Immature natural killer cell (primary cell): ENCODE results near the gene NETO1. TPM values are rescaled to one million over a fixed set of nuclear protein-coding genes. Genes with fewer than 3 reads are reported as not detected.

Experiments used
- DNase-seq, 3 donors: peaks; one replicate each; pipeline ENCODE4 v3.0.0; 2022; ENCODE audit warnings: mixed read lengths in 1 of 3
- H3K27ac Mint-ChIP-seq, 6 donors: one replicate each; pipeline ENCODE4 v1.8.0; 2020; ENCODE audit warnings: mixed read lengths in 6 of 6, mild to moderate bottlenecking in 5 of 6, inconsistent platforms in 4 of 6, moderate library complexity in 3 of 6
- H3K27me3 Mint-ChIP-seq, 3 donors: one replicate each; pipeline ENCODE4 v1.8.0; 2020 to 2021; ENCODE audit warnings: low read depth in 3 of 3, mild to moderate bottlenecking in 3 of 3, mixed read lengths in 3 of 3, moderate library complexity in 3 of 3, inconsistent platforms in 1 of 3
- H3K36me3 Mint-ChIP-seq, 3 donors: one replicate each; pipeline ENCODE4 v1.8.0; 2020; ENCODE audit warnings: mixed read lengths in 3 of 3, inconsistent platforms in 2 of 3, mild to moderate bottlenecking in 2 of 3
- H3K4me1 Mint-ChIP-seq, 2 donors: one replicate each; pipeline ENCODE4 v1.8.0; 2020; ENCODE audit warnings: inconsistent platforms in 2 of 2, mild to moderate bottlenecking in 2 of 2, mixed read lengths in 2 of 2, moderate library complexity in 1 of 2
- H3K4me3 Mint-ChIP-seq, 5 donors: one replicate each; pipeline ENCODE4 v1.8.0; 2020; ENCODE audit warnings: mild to moderate bottlenecking in 5 of 5, mixed read lengths in 5 of 5, inconsistent platforms in 3 of 5, moderate library complexity in 3 of 5
- H3K9me3 Mint-ChIP-seq, 6 donors: one replicate each; pipeline ENCODE4 v1.8.0; 2020; ENCODE audit warnings: mild to moderate bottlenecking in 6 of 6, mixed read lengths in 6 of 6, inconsistent platforms in 4 of 6, moderate library complexity in 3 of 6
- polyA plus RNA-seq, 3 donors: library from polyadenylated mRNA; unstranded; fragments of 300-500 nt; fragmentation: Illumina TruSeq; gene quantifications; one replicate each; pipeline ENCODE4 v1.2.3, GENCODE V29; 2021

The NETO1 gene
- polyA plus RNA-seq, 3 donors from 2014 or later: not detected

DNA sequence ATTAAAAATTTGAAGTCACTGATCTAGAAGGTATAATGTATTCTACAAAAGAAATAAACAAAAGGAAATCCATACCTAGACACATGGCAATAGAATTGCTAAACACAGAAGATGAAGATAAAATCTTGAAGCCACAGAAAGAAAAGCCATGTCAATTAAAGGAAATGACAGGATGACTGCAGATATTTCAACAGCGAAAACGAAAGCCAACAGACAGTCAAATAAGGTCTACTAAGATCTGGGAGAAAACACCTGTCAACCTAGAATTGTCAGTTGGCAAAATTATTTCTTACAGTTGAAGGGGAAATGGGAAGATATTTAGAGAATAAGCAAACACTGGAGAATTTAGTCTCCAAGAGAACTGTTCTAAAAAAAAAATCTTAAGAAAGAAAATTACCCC, 39.2 kb downstream of the NETO1 start:
- H3K9me3 Mint-ChIP-seq: peaks cover 5 to 35% (median 17%) of the 10 kb centered on the region in 6 donors
- H3K27ac Mint-ChIP-seq: no peak overlapping the region
- H3K4me3 Mint-ChIP-seq: no peak overlapping the region

DNA sequence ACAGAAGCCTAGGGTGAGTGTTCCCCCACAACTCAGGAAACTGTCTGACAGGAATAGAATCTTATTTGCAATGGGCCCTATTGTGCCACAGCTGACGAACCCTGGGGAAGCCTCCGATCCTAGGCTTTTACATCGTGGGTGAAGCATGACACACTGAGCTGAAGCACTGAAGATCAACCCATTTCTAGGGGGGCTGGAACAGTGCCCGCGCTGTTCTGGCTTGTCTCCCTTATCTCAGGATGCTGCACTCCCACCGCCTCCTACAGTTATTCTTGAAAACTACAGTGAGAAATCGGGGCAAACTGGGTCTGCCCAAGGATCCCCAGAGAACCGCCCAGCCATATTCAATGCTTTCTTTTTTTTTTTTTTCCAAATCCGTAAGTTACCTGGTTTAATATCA, 41.1 kb downstream of the NETO1 start:
- H3K4me3 Mint-ChIP-seq: no peak overlapping the region
- DNase-seq: no peak
- H3K27me3 Mint-ChIP-seq: peaks cover 0 to 2% (median 0%) of the 10 kb centered on the region in 3 donors
- H3K36me3 Mint-ChIP-seq: peaks cover 0 to 5% (median 0%) of the 10 kb centered on the region in 3 donors
- H3K9me3 Mint-ChIP-seq: peaks cover 6 to 43% (median 16%) of the 10 kb centered on the region in 6 donors
- H3K27ac Mint-ChIP-seq: no peak overlapping the region
- no peaks in the 10 kb centered on the region for H3K4me1 Mint-ChIP-seq

More for the DNA sequence above, 39.2 kb downstream of the NETO1 start:
- no peak for DNase-seq
- peaks cover 0 to 5% (median 0%) of the 10 kb centered on the region in 3 donors for H3K36me3 Mint-ChIP-seq
- peaks cover 0 to 2% (median 0%) of the 10 kb centered on the region in 3 donors for H3K27me3 Mint-ChIP-seq
- no peaks in the 10 kb centered on the region for H3K4me1 Mint-ChIP-seq

DNA sequence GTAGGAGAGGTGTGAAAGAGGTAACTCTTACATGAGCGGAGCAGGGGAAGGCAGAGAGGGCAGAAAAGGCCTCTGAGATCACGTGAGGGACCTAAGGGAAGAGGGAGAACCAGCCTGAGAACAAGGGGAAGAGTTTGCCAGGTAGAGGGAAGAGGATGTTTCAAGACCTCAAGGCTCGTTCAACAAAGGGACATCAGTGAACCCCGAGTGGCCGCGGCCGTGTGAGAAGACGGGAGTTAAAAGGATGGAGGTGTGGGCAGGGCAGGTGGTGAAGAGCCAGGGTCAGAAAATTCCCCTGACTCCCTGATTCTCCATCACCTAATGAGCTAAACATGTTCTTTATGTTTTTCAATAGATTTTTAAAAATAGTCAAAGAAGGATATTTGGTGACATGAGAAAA, 44.4 kb downstream of the NETO1 start:
- no peak for DNase-seq
- peaks cover 0 to 2% (median 0%) of the 10 kb centered on the region in 3 donors for H3K27me3 Mint-ChIP-seq
- H3K27ac Mint-ChIP-seq: no peak overlapping the region
- no peak overlapping the region for H3K4me3 Mint-ChIP-seq
- no peaks in the 10 kb centered on the region for H3K4me1 Mint-ChIP-seq
- H3K36me3 Mint-ChIP-seq: no peaks in the 10 kb centered on the region
- peaks cover 7 to 30% (median 10%) of the 10 kb centered on the region in 6 donors for H3K9me3 Mint-ChIP-seq

DNA sequence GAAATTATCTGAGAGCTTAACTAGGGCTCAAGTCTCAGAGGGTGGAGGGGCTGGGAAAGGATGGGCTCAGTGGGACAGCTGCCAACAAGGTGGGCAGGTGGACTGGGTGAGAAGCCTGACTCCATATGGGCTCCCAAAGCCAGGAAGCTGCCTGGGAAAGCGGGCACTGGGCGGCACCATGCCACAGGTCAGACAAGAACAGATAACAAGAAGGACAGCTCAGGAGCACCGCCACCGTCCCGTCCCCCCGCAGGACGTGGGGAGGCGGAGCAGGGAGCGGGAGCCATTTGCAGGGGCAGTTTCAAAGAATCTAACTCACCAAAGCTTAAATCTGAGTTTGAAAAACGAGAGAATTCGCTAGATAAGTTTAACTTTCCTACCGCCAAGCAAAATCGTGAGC, 45.6 kb downstream of the NETO1 start:
- Mint-ChIP-seq H3K27me3 (peaks cover 0 to 2% (median 0%) of the 10 kb centered on the region in 3 donors), H3K4me3 (no peak overlapping the region), H3K4me1 (no peaks in the 10 kb centered on the region), H3K9me3 (peaks cover 7 to 39% (median 10%) of the 10 kb centered on the region in 6 donors), H3K27ac (no peak overlapping the region), H3K36me3 (no peaks in the 10 kb centered on the region)
- DNase-seq: no peak

DNA sequence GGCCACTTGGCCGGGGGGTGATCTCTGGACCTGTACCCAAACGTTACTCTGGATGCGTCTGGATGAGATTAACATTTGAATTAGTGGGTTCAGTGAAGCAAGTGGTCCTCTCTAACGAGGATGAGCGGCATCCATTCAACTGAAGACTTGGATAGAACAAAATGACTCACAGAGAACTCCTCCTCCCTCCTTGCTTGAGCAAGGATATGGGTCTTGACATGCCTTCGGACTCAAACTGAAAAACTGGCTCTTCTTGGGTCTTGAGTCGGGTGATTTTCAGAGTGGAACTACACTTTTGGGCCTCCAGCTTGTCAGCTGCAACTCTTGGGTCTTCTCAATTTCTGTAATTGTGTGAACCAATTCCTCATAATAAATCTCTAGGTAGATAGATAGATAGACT, 47.2 kb downstream of the NETO1 start:
- H3K27me3 Mint-ChIP-seq: peaks cover 0 to 1% (median 0%) of the 10 kb centered on the region in 3 donors
- no peak overlapping the region for H3K4me3 Mint-ChIP-seq
- H3K4me1 Mint-ChIP-seq: no peaks in the 10 kb centered on the region
- no peaks in the 10 kb centered on the region for H3K36me3 Mint-ChIP-seq
- peaks cover 5 to 39% (median 12%) of the 10 kb centered on the region in 6 donors for H3K9me3 Mint-ChIP-seq
- DNase-seq: no peak
- no peak overlapping the region for H3K27ac Mint-ChIP-seq

DNA sequence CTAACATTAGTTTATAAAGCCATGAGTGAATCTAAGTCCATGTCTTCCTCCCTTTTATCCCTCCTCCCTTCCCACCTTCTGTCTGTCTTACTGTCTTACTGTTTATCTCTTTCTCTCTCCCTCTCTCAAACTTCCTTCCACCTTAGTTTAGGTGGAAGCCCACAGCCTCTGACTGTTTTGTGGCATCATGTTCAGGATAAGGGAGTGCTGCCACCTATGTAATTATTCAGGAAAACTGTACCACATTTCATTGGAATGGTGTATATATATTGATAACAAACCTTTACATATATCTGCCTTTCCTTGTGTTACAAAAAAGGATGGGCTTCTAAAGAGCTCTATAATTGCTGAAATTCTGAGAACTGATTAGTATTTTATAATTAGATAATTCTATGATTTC, 48.7 kb downstream of the NETO1 start:
- no peak overlapping the region for H3K4me3 Mint-ChIP-seq
- H3K36me3 Mint-ChIP-seq: no peaks in the 10 kb centered on the region
- H3K4me1 Mint-ChIP-seq: no peaks in the 10 kb centered on the region
- H3K27ac Mint-ChIP-seq: no peak overlapping the region
- no peak for DNase-seq
- peaks cover 0 to 1% (median 0%) of the 10 kb centered on the region in 3 donors for H3K27me3 Mint-ChIP-seq
- peaks cover 6 to 41% (median 13%) of the 10 kb centered on the region in 6 donors for H3K9me3 Mint-ChIP-seq

DNA sequence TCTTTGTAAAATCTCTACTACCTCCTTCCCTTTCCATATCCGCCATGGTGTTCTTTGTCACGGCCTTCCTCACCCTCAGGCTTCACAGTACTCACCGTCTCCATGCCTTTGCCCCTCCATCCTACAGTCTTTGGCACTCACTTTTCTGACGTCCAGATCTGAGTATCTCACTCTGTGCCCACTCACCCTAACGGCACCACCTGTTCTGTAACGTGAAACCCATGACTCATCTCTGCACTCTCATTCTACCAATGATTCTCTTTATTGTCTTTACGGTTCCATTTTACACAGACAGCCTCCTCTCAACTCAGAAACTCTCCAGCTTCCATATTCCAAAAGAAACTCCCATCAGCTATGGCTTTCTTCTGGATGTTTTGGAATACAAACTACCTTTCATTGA, 56.7 kb downstream of the NETO1 start:
- no peaks in the 10 kb centered on the region for H3K4me1 Mint-ChIP-seq
- H3K27me3 Mint-ChIP-seq: peaks cover 0 to 4% (median 0%) of the 10 kb centered on the region in 3 donors
- no peak overlapping the region for H3K4me3 Mint-ChIP-seq
- no peak for DNase-seq
- H3K27ac Mint-ChIP-seq: no peak overlapping the region
- no peaks in the 10 kb centered on the region for H3K36me3 Mint-ChIP-seq
- H3K9me3 Mint-ChIP-seq: peaks cover 0 to 47% (median 17%) of the 10 kb centered on the region in 6 donors

DNA sequence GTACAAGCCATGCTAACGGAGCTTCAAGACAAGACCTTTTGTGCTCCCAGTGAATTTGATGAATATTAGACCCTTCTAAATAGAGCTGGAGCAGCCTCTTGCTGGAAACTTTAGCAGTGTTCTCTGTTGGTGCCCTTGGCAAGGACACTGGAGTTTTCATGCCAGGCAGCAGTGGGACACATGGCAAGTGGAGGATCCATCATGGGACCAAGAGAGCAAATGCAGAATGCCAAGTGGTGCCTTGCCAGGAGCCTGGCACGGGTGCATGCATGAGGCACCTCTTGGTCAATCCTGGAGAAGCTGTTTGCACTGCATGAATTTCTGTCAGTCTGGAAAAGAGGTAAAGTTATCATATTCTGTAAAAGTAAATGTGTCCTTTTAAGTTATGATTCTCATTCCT, 59.1 kb downstream of the NETO1 start:
- H3K27ac Mint-ChIP-seq: no peak overlapping the region
- no peaks in the 10 kb centered on the region for H3K4me1 Mint-ChIP-seq
- no peak overlapping the region for H3K4me3 Mint-ChIP-seq
- DNase-seq: no peak
- no peaks in the 10 kb centered on the region for H3K36me3 Mint-ChIP-seq
- peaks cover 2 to 46% (median 12%) of the 10 kb centered on the region in 6 donors for H3K9me3 Mint-ChIP-seq
- peaks cover 0 to 4% (median 2%) of the 10 kb centered on the region in 3 donors for H3K27me3 Mint-ChIP-seq

DNA sequence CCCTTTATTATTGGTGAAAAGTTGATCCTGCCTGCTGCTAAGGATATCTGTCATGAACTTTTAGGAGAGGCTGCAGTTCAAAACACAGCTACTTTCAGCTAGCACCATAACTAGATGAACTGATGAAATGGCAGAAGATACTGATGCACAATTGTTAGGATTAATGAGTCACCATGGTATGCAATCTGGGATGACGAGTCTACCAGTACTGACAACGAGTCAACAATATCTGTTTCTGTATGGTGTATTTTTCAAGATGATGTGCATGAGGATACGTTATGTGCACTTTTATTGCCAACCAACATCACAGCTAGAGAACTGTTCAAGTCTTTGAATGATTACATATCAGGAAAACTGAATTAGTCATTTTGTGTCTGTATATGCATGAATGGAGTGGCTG, 68.7 kb downstream of the NETO1 start:
- H3K4me3 Mint-ChIP-seq: no peak overlapping the region
- no peak for DNase-seq
- no peaks in the 10 kb centered on the region for H3K4me1 Mint-ChIP-seq
- H3K36me3 Mint-ChIP-seq: no peaks in the 10 kb centered on the region
- H3K9me3 Mint-ChIP-seq: peaks cover 6 to 57% (median 9%) of the 10 kb centered on the region in 6 donors
- H3K27me3 Mint-ChIP-seq: no peaks in the 10 kb centered on the region
- H3K27ac Mint-ChIP-seq: no peak overlapping the region

DNA sequence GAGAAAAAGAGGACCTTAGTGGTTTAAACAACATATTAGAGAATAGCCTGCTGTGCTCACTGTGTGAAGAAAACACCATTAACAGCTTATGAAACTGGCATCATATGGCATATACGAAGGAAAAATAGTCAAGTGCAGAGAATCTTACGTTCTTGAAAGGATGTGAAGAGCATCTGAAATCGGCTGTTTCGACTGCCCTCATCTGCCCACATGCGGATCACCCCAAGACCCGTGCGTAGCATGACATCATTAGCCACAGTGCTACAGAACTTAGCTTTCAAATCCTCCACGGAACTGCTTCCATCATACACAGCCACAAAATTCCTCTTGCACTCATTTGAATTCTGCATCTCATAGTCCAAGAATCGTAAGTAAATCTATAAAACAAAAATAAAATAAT, 84.3 kb downstream of the NETO1 start:
- H3K27me3 Mint-ChIP-seq: peaks cover 0 to 2% (median 0%) of the 10 kb centered on the region in 3 donors
- no peaks in the 10 kb centered on the region for H3K4me1 Mint-ChIP-seq
- H3K27ac Mint-ChIP-seq: no peak overlapping the region
- no peak overlapping the region for H3K4me3 Mint-ChIP-seq
- peaks cover 0 to 19% (median 3%) of the 10 kb centered on the region in 6 donors for H3K9me3 Mint-ChIP-seq
- no peak for DNase-seq
- no peaks in the 10 kb centered on the region for H3K36me3 Mint-ChIP-seq

DNA sequence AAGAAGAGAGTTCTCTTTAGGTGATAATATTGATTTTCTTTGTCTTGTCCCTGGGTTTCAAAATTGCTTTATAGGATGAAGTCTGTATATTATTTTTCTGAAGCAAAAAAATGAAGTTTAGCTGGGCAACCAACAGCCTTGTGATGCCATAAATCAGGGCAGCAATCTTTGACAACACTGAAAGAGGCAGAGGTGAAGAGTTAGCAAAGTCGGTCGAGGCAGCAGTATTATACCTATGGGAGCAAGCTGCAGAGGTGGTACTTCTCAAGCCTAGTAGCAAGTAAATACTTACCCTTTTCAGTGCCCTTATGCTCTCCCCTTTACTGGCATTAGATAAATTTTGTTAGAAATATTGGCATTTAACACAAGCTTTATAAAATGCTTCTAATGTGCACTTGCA, 92.9 kb downstream of the NETO1 start:
- no peak overlapping the region for H3K4me3 Mint-ChIP-seq
- no peaks in the 10 kb centered on the region for H3K4me1 Mint-ChIP-seq

DNA sequence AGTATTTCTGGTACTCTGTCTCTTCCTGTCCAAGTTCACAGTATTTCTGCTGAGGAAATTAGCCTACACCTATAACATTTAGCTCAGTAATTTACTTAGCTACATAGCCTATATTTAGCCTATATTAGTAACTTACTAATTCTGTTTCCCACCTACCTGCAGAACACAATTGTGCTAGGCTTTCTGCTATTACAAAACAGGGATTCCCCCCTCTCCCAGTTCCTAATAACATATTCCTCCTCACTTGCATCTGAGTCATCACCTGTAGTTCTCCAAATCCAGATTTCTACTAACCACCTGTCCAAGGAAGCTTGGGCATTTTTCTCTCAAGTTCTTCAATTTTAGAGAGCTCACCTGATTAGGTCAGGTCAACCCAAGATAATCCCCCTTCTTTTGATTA, 94.9 kb downstream of the NETO1 start:
- H3K27me3 Mint-ChIP-seq: no peaks in the 10 kb centered on the region
- H3K36me3 Mint-ChIP-seq: no peaks in the 10 kb centered on the region
- no peak overlapping the region for H3K27ac Mint-ChIP-seq
- no peaks in the 10 kb centered on the region for H3K4me1 Mint-ChIP-seq
- no peak overlapping the region for H3K4me3 Mint-ChIP-seq
- H3K9me3 Mint-ChIP-seq: peaks cover 0 to 25% (median 9%) of the 10 kb centered on the region in 6 donors
- DNase-seq: no peak

More for the DNA sequence above, 92.9 kb downstream of the NETO1 start:
- H3K27ac Mint-ChIP-seq: no peak overlapping the region
- H3K9me3 Mint-ChIP-seq: peaks cover 3 to 24% (median 9%) of the 10 kb centered on the region in 6 donors
- H3K36me3 Mint-ChIP-seq: no peaks in the 10 kb centered on the region
- no peaks in the 10 kb centered on the region for H3K27me3 Mint-ChIP-seq
- no peak for DNase-seq

DNA sequence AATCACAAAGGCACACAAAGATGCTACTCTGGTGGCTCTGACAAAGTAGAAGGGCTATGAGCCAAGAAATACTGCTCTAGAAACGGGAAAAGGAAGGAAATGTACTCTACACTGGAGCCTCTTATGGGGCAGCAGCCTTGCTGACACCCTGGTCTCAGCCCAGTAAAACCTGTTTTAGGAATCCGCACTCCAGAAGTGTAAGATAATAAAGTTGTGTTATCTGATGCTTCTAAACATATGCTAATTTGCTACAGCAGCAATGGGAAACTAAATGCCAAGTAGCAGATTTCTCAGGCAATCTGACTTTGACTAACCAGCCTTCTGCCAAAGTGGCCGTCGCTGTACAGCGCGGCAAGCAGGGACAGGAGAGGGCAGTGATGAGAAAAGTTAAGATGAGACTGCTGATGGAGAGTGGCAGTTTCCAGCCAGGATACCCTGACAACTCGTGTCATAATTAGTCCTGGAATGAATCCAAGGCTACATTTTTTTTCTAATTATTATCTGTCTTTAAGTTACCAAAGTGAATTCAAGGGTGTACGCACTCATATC, 99.0 kb downstream of the NETO1 start:
- Mint-ChIP-seq H3K4me1 (no peaks in the 10 kb centered on the region), H3K27ac (no peak overlapping the region), H3K27me3 (no peaks in the 10 kb centered on the region), H3K4me3 (no peak overlapping the region), H3K36me3 (no peaks in the 10 kb centered on the region), H3K9me3 (peaks cover under 1 to 28% (median 6%) of the 10 kb centered on the region in 6 donors)
- no peak for DNase-seq

DNA sequence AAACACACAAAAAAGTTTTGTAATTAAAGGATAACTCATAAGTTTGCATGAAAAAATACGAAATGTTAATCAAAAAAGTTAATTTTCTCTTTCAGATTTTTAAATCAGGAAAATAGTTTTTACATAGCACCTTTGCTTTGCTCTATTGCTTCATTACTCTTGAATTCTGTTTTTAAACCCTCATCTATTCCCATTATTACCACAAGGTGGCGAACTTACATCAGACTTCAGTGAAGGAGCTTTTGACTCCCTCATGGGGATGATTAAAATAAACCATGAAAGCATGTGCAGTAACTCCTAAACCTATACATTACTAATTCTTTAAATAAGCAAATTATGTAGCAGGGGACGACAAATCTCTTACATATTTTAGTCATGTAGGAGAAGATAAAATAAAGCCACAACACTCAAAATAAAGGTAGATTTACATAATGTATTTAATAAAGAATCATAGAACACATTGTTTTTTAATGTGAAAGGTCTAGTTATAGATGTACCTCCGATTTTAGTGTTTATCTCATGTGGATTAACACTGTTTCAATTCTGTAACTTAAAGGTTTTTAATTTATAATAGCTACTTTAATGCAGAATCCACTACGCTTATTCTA, 105.2 kb downstream of the NETO1 start:
- H3K27ac Mint-ChIP-seq: no peak overlapping the region

More for the DNA sequence above, 105.2 kb downstream of the NETO1 start:
- no peak overlapping the region for H3K4me3 Mint-ChIP-seq
- no peaks in the 10 kb centered on the region for H3K27me3 Mint-ChIP-seq
- peaks cover 0 to 4% (median 0%) of the 10 kb centered on the region in 3 donors for H3K36me3 Mint-ChIP-seq
- no peak for DNase-seq
- H3K4me1 Mint-ChIP-seq: no peaks in the 10 kb centered on the region
- peaks cover 2 to 20% (median 7%) of the 10 kb centered on the region in 6 donors for H3K9me3 Mint-ChIP-seq
